Ascending aorta (tissue), 2 donors: ENCODE data around the gene PROK2. TPM values are rescaled to one million over a fixed set of nuclear protein-coding genes. Genes with fewer than 3 reads are reported as not detected.
A peak's percentile ranks its signal among the peaks of the same experiment; 100 is the strongest.

Experiments used
- DNase-seq, 2 donors: peaks; one replicate each; pipeline ENCODE4 v3.0.0-alpha.2; 2019; ENCODE audit warnings: low spot score in 2 of 2
- H3K27ac ChIP-seq, 2 donors: fragments of 200-600 bp; sonication (generic); one replicate each; pipeline ENCODE4 v1.5.1; 2016 to 2017; ENCODE audit warnings: mild to moderate bottlenecking in 1 of 2
- H3K27me3 ChIP-seq: fragments of 200-600 bp; sonication (generic); one replicate; pipeline ENCODE4 v1.5.1; 2017
- H3K36me3 ChIP-seq, 2 donors: fragments of 200-600 bp; sonication (generic); one replicate each; pipeline ENCODE4 v1.5.1; 2016
- H3K4me1 ChIP-seq, 2 donors: fragments of 200-600 bp; sonication (generic); one replicate each; pipeline ENCODE4 v1.5.1; 2016 to 2017; ENCODE audit warnings: mild to moderate bottlenecking in 1 of 2
- H3K4me3 ChIP-seq, 2 donors: fragments of 200-600 bp; sonication (generic); one replicate each; pipeline ENCODE4 v1.5.1; 2016 to 2017; ENCODE audit warnings: mild to moderate bottlenecking in 1 of 2
- H3K9me3 ChIP-seq, 2 donors: fragments of 200-600 bp; sonication (generic); one replicate each; pipeline ENCODE4 v1.5.1; 2016
- intact Hi-C: fragments of 100-400 bp; cut with DNase I; formaldehyde crosslinking; loops from one replicate; pipeline ENCODE4 v1.15.1; 2023
- total RNA-seq: library from RNA; depleted of rRNA; stranded (reverse); fragments of >200 nt; gene quantifications from one replicate; pipeline ENCODE4 v1.1.0, GENCODE V29; 2016
- TF ChIP-seq, protein P1 (sequence below), 3 experiments: fragments of 200-600 bp in 2 of 3; fragments of 450-650 bp in 1 of 3; sonication (generic) in 2 of 3; IDR thresholded peaks; one replicate each; pipeline ENCODE4 v1.5.1; 2016 to 2019; ENCODE audit warnings: antibody characterized with exemption in 3 of 3, mild to moderate bottlenecking in 1 of 3, moderate library complexity in 1 of 3

Gene PROK2
- total RNA-seq, 1 donor from 2014 or later: not detected

DNA sequence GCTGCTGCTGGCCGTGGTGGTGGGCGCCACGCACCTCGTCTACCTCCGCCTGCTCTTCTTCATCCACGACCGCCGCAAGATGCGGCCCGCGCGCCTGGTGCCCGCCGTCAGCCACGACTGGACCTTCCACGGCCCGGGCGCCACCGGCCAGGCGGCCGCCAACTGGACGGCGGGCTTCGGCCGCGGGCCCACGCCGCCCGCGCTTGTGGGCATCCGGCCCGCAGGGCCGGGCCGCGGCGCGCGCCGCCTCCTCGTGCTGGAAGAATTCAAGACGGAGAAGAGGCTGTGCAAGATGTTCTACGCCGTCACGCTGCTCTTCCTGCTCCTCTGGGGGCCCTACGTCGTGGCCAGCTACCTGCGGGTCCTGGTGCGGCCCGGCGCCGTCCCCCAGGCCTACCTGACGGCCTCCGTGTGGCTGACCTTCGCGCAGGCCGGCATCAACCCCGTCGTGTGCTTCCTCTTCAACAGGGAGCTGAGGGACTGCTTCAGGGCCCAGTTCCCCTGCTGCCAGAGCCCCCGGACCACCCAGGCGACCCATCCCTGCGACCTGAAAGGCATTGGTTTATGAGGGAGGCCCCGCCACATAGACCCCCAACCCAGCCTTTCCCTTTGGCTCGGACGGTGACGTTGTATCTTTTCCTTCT lies 30.2 kb downstream of the PROK2 start:
- no peaks in the 10 kb centered on the region for H3K9me3 ChIP-seq
- intact Hi-C loops: no loop called here
- no peaks in the 10 kb centered on the region for H3K36me3 ChIP-seq
- peak overlapping the region; percentile 61 to 69 for H3K4me3 ChIP-seq
- peaks cover 0 to 2% of the 10 kb centered on the region in 2 donors for H3K4me1 ChIP-seq
- H3K27ac ChIP-seq: no peak overlapping the region
- DNase-seq: no peak
- TF ChIP-seq, protein P1, sequence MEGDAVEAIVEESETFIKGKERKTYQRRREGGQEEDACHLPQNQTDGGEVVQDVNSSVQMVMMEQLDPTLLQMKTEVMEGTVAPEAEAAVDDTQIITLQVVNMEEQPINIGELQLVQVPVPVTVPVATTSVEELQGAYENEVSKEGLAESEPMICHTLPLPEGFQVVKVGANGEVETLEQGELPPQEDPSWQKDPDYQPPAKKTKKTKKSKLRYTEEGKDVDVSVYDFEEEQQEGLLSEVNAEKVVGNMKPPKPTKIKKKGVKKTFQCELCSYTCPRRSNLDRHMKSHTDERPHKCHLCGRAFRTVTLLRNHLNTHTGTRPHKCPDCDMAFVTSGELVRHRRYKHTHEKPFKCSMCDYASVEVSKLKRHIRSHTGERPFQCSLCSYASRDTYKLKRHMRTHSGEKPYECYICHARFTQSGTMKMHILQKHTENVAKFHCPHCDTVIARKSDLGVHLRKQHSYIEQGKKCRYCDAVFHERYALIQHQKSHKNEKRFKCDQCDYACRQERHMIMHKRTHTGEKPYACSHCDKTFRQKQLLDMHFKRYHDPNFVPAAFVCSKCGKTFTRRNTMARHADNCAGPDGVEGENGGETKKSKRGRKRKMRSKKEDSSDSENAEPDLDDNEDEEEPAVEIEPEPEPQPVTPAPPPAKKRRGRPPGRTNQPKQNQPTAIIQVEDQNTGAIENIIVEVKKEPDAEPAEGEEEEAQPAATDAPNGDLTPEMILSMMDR (IDR thresholded peaks at IDR 0.05): no peak
- H3K27me3 ChIP-seq: no peaks in the 10 kb centered on the region

DNA sequence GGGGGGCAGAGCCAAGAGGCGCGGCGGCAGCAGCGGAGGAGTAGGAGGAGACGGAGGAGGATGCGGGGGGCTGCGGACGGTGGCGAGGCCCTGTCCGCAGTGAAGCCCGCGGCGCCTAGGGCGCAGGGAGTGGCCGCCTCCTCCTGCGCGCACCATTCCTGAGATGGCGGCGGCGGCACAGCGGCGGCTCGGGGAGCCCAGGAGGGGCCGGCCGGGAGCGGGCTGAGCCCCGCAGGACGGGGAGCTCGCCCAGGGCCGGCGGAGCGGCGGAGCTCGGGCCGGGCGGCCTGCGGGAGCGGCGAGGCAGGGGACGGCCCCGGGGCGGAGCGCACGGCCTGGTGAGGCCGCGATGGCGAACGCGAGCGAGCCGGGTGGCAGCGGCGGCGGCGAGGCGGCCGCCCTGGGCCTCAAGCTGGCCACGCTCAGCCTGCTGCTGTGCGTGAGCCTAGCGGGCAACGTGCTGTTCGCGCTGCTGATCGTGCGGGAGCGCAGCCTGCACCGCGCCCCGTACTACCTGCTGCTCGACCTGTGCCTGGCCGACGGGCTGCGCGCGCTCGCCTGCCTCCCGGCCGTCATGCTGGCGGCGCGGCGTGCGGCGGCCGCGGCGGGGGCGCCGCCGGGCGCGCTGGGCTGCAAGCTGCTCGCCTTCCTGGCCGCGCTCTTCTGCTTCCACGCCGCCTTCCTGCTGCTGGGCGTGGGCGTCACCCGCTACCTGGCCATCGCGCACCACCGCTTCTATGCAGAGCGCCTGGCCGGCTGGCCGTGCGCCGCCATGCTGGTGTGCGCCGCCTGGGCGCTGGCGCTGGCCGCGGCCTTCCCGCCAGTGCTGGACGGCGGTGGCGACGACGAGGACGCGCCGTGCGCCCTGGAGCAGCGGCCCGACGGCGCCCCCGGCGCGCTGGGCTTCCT lies 31.0 kb downstream of the PROK2 start, which contains the start of gene GPR27:
Gene GPR27, plus strand, starts transcription at position 155 of the 909 bp plus-strand sequence. Its CDS starts 195 bp downstream, at position 350.
- TF ChIP-seq, protein P1 (IDR thresholded peaks at IDR 0.05): no peak
- H3K4me3 ChIP-seq: peak within 1 kb of the TSS; percentile 61 to 69
- peaks cover 0 to 2% of the 10 kb centered on the region in 2 donors for H3K4me1 ChIP-seq
- H3K27ac ChIP-seq: no peak within 1 kb of the TSS
- H3K36me3 ChIP-seq: no peaks in the 10 kb centered on the region
- no peaks in the 10 kb centered on the region for H3K27me3 ChIP-seq
- DNase-seq: no peak
- intact Hi-C loops: no loop called here
- H3K9me3 ChIP-seq: no peaks in the 10 kb centered on the region

DNA sequence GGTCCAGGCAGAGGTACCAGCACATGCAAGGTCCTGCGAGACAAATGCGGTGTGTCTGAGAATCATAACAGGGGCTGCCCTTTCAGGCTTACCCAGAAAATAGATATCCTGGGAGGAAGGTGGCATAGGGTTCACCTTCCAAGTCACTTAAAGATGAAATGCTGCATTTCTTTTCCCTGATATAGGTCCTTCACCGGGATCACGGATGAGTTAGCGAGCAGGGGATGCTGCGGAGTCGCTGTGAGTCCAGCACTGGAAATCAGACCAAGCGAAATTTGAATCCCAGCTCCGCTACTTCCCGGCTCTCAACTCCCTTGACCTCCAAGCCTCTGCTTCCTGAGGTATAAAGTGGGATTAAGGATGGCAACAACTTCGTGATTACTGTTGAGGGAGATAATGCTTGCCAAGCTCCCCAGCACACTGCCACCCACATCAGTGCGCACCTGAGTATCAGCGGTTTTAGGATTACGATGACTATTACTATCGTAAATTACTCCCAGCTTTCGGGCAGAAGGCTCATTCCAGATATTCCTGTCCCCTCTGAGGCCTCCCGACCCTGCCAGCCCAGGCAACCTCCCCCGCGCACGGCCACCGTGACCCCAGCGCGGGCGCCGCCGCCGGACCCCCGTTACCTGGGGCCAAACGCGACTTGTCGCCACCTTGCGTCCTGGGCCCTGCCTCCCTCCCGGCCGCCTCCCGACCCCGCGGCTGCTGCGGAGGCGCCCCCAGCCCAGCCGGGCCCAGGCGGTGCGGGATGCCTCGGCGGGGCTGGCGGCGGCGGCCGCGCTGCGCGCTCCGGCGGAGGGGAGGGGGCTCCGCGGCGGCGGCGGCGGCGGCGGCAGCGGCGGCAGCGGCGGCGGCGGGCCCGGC lies 31.9 kb downstream of the PROK2 start:
- Histone ChIP-seq H3K27ac (no peak overlapping the region), H3K9me3 (no peaks in the 10 kb centered on the region), H3K27me3 (no peaks in the 10 kb centered on the region), H3K4me1 (peaks cover 0 to 2% of the 10 kb centered on the region in 2 donors), H3K36me3 (no peaks in the 10 kb centered on the region), H3K4me3 (peak overlapping the region; percentile 61 to 69)
- no peak for DNase-seq
- TF ChIP-seq, protein P1 (IDR thresholded peaks at IDR 0.05): no peak
- intact Hi-C loops: no loop called here

DNA sequence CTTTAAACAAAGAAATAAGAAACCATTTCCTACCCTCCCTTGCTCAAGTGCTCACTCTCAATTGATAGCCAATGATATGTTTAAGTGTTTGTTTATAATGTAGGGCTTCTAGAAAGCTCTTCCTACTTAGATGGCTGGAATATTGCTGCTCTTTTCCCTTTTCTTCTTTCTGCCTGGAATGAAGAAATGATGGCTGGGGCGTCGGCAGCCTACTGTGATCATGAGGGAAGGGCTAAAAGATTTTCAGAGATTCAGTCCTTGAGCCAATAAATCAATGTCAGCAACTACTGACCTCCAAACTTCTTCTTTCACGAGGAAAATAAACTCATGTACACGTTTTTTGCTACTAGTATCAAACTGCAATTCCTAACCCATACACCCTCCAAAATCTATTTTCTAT lies 33.3 kb downstream of the PROK2 start:
- Histone ChIP-seq H3K4me1 (peaks cover 0 to 2% of the 10 kb centered on the region in 2 donors), H3K27ac (no peak overlapping the region), H3K4me3 (no peak overlapping the region), H3K27me3 (no peaks in the 10 kb centered on the region), H3K9me3 (no peaks in the 10 kb centered on the region), H3K36me3 (no peaks in the 10 kb centered on the region)
- TF ChIP-seq, protein P1 (IDR thresholded peaks at IDR 0.05): no peak
- intact Hi-C loops: no loop called here
- DNase-seq: no peak

DNA sequence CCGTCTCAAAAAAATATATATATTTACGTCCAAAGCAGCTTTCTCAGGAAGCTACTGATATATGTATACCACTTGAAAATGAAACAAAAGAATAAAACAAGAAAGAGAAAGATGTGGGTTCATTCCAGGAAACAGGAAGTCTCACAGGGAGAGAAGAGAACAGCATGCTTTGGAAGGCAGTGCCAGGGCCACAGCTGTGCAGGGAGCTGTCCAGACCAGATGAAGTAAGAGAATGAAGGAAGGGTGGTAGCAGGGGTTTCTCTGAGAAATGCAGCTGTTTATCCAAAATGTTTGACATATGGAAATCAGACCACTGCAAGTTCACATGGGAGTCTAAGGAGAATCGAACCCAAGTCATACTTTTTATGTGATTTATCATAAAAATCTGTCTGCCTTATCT lies 40.2 kb downstream of the PROK2 start:
- intact Hi-C loops: no loop called here
- Histone ChIP-seq H3K36me3 (no peaks in the 10 kb centered on the region), H3K9me3 (peaks cover 6 to 34% of the 10 kb centered on the region in 2 donors), H3K27me3 (no peaks in the 10 kb centered on the region), H3K27ac (no peak overlapping the region), H3K4me1 (no peaks in the 10 kb centered on the region), H3K4me3 (no peak overlapping the region)
- TF ChIP-seq, protein P1 (IDR thresholded peaks at IDR 0.05): no peak
- no peak for DNase-seq
